Activated CD4-positive, alpha-beta T cell treated with anti-CD3 and anti-CD28 coated beads for 36 hours (primary cell): ENCODE results near the gene TSPAN14. TPM values are rescaled to one million over a fixed set of nuclear protein-coding genes. Genes with fewer than 3 reads are reported as not detected.
A peak's percentile ranks its signal among the peaks of the same experiment; 100 is the strongest.
"Not testable (repeated sequence)": the region's sequence is repeated elsewhere in the genome, so short reads cannot be mapped to it uniquely, and the experiment has no call there.

ENCODE experiments used
- ATAC-seq: fragments of 200-7000 bp; cut with Tn5 transposase; one replicate; pipeline ENCODE4 v1.10.0; 2021; ENCODE audit warnings: mild to moderate bottlenecking, moderate library complexity
- CTCF ChIA-PET: fragments of 350-600 bp; sonication (Branson Sonifier 250); formaldehyde crosslinking; loops from one replicate; lab custom pipeline; 2021; ENCODE audit warnings: antibody characterized with exemption; lab: Charles Lee
- POLR2A ChIA-PET: fragments of 350-600 bp; sonication (Branson Sonifier 250); formaldehyde crosslinking; loops from one replicate; lab custom pipeline; 2021; ENCODE audit warnings: antibody characterized with exemption, inconsistent platforms; lab: Charles Lee
- DNase-seq: peaks from one replicate; pipeline ENCODE4 v3.0.0-alpha.2; 2020
- H3K27ac Mint-ChIP-seq: one replicate; pipeline ENCODE4 v1.8.0; 2021; ENCODE audit warnings: mixed read lengths
- H3K27me3 Mint-ChIP-seq: one replicate; pipeline ENCODE4 v1.8.0; 2021; ENCODE audit warnings: mixed read lengths
- H3K36me3 Mint-ChIP-seq: one replicate; pipeline ENCODE4 v1.8.0; 2021; ENCODE audit warnings: low read depth, mixed read lengths
- H3K4me1 Mint-ChIP-seq: one replicate; pipeline ENCODE4 v1.8.0; 2021; ENCODE audit warnings: mixed read lengths
- H3K4me3 Mint-ChIP-seq: one replicate; pipeline ENCODE4 v1.8.0; 2021; ENCODE audit warnings: mild to moderate bottlenecking, moderate library complexity, mixed read lengths
- H3K9me3 Mint-ChIP-seq: one replicate; pipeline ENCODE4 v1.8.0; 2021; ENCODE audit warnings: low read depth, mixed read lengths
- intact Hi-C, 2 experiments: fragments of 100-400 bp; cut with DNase I in 1 of 2; cut with micrococcal nuclease in 1 of 2; formaldehyde crosslinking; loops; one replicate each; pipeline versions ENCODE4 v1.14.2 to v1.15.1; 2022 to 2024; cut with DNase I, micrococcal nuclease
- total RNA-seq, 2 experiments: library from RNA; stranded (reverse); gene quantifications; one replicate each; pipeline ENCODE4 v1.2.3, GENCODE V29; 2021

The TSPAN14 gene
- total RNA-seq, 2 experiments from 2014 or later: 37.6 to 43.8 TPM

DNA sequence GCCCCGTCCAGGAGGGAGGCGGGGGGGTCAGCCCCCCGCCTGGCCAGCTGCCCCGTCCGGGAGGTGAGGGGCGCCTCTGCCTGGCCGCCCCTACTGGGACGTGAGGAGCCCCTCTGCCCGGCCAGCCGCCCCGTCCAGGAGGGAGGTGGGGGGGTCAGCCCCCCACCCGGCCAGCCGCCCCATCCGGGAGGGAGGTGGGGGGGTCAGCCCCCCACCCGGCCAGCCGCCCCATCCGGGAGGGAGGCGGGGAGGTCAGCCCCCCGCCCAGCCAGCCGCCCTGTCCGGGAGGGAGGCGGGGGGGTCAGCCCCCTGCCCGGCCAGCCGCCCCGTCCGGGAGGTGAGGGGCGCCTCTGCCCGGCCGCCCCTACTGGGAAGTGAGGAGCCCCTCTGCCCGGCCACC, 80.5 kb downstream of the TSPAN14 start:
- ATAC-seq, H3K9me3 Mint-ChIP-seq, CTCF ChIA-PET, POLR2A ChIA-PET, H3K27ac Mint-ChIP-seq, H3K36me3 Mint-ChIP-seq, H3K27me3 Mint-ChIP-seq, H3K4me3 Mint-ChIP-seq, DNase-seq: not testable (repeated sequence)
- peaks cover 32% of the 10 kb centered on the region for H3K4me1 Mint-ChIP-seq
- intact Hi-C loops: loop anchor here in 1 of 2 experiments (5.0 kb wide), 1 partner anchor 128 kb away; no protein-coding TSS in a partner anchor

DNA sequence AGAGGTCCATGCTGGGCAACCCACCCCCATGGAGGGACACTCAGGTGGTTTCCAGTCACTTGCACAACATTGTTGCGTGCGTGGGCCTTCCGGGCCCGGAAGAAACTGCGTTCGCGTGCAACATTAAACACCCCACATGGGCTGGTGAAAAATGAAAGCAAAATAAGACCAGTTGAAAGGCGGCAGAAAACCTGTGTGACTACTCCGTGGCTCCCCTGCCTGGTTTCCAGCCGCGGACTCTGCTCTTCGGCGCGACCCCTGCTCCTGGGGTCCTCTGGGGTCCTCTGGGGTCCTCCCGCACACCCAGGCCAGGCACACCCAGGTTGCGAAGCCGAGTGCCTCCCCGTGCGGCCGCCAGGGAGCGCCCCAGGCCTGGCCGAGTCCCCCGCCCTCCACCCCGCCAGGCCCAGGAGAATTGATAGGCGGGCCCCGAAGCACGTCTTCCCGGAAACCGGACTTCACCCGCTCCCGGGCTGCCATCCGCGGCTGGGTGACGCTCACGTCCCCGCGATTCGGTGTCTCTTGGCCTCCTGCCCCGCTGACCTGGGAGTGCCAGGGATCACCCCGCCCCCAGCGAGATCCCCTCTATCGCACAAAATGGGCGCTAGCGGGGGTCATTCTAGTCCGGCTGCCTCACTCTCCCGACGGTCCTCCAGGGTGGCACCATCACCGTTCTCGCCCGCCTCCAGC, 81.7 kb downstream of the TSPAN14 start:
- Mint-ChIP-seq H3K4me3 (peak overlapping the region; percentile 85), H3K27ac (peak overlapping the region; percentile 98), H3K4me1 (peaks cover 22% of the 10 kb centered on the region), H3K9me3 (no peaks in the 10 kb centered on the region), H3K36me3 (peaks cover 6% of the 10 kb centered on the region), H3K27me3 (no peaks in the 10 kb centered on the region)
- ATAC-seq (peak; percentile 89), DNase-seq (peak; percentile 85)
- intact Hi-C loops: loop anchor here in 1 of 2 experiments (5.0 kb wide), 1 partner anchor 126 kb away; no protein-coding TSS in a partner anchor
- CTCF ChIA-PET: interaction anchor here (0.7 to 1.1 kb wide), 3 partner anchors 65 to 158 kb away, joined by 3 to 6 read pairs (median 3); no protein-coding TSS in a partner anchor
- POLR2A ChIA-PET: no interaction called here

DNA sequence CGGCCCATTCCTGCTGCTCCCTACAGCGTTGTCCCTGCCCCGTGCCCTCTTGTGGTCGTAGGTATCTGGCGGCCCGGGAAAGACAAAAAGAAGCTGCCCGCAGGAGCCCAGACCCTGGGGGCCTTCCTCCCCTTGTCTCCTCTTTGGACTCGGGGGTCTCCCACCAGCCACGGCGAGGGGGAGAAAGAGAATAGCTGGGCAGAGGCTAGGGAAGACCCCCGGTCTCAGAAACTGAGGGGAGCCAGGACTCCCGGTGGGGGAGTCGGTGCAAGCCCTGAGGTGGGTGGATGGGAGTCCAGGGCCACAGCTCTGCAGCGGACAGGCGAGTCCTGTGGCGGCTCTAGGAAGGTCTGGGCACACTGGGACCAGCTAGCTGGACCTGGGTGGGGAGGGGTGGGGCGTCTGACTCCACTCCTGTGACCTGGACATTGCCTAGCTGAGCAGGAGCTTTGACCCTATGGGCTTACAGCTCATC, 82.3 kb downstream of the TSPAN14 start:
- no peak for ATAC-seq
- intact Hi-C loops: loop anchor here in 1 of 2 experiments (5.0 kb wide), 1 partner anchor 126 kb away; no protein-coding TSS in a partner anchor
- Mint-ChIP-seq H3K36me3 (peaks cover 6% of the 10 kb centered on the region), H3K4me3 (peak overlapping the region; percentile 85), H3K27me3 (no peaks in the 10 kb centered on the region), H3K4me1 (peaks cover 22% of the 10 kb centered on the region), H3K9me3 (no peaks in the 10 kb centered on the region), H3K27ac (peak overlapping the region; percentile 90)
- ChIA-PET CTCF (interaction anchor here (0.6 to 2.4 kb wide), 5 partner anchors 31 to 158 kb away, joined by 3 to 6 read pairs (median 3); no protein-coding TSS in a partner anchor), POLR2A (no interaction called here)
- DNase-seq: no peak

DNA sequence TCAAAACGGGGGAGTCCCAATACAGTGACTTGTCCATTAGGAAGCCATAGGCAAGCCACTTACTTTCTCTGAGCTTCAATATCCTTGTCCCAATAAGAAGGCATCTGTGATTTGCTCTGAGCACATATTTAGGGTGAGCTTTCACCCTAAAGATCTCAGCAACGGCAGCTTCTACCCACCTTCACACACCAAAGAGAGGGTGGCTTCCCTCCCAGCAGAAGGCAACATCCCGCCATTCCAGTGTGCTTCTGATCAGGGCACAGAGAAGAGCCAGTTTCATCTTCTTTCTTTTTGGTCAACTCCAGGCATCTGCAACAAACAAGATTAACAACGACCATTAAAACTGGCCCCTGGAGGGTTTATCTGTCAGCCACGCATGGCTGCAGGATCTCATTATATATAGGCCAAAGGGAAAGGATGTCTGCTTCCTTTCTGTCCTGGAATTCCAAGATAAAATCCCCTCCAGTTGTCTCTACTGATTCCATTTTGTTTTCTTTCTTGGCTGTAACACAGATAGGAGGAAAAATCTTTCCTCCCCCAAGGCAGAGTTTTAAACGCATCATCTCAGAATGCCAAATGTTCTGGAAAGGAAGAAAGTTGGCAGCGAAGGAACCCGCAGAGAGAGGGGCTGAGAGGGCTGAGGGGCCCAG, 83.1 kb downstream of the TSPAN14 start:
- Mint-ChIP-seq H3K27me3 (no peaks in the 10 kb centered on the region), H3K27ac (peak overlapping the region; percentile 80), H3K4me1 (peaks cover 15% of the 10 kb centered on the region), H3K36me3 (peaks cover 2% of the 10 kb centered on the region), H3K4me3 (peak overlapping the region; percentile 85), H3K9me3 (no peaks in the 10 kb centered on the region)
- ATAC-seq (no peak), DNase-seq (no peak)
- intact Hi-C loops: loop anchor here in 1 of 2 experiments (5.0 kb wide), 1 partner anchor 125 kb away; no protein-coding TSS in a partner anchor
- ChIA-PET CTCF (interaction anchor here (0.6 to 2.4 kb wide), 3 partner anchors 10 to 67 kb away, joined by 3 to 6 read pairs (median 6); no protein-coding TSS in a partner anchor), POLR2A (no interaction called here)

GRCh38 chr10:80537736-80538480, 83.8 kb downstream of the TSPAN14 start, which contains the start of gene SH2D4B:
TSS of gene SH2D4B (plus strand) at chr10:80537902. CDS start at chr10:80538332, 430 bp downstream.
- DNase-seq (no peak), ATAC-seq (no peak)
- ChIA-PET CTCF (interaction anchor here (2.4 kb wide), 1 partner anchor 32 kb away, joined by 6 read pairs; no protein-coding TSS in a partner anchor), POLR2A (no interaction called here)
- H3K27ac Mint-ChIP-seq: peak within 1 kb of the TSS; percentile 80
- H3K36me3 Mint-ChIP-seq: peaks cover 2% of the 10 kb centered on the region
- H3K9me3 Mint-ChIP-seq: no peaks in the 10 kb centered on the region
- peaks cover 12% of the 10 kb centered on the region for H3K4me1 Mint-ChIP-seq
- peak within 1 kb of the TSS; percentile 85 for H3K4me3 Mint-ChIP-seq
- H3K27me3 Mint-ChIP-seq: no peaks in the 10 kb centered on the region
- intact Hi-C loops: loop anchor here in 1 of 2 experiments (5.0 kb wide), 1 partner anchor 124 kb away; no protein-coding TSS in a partner anchor

DNA sequence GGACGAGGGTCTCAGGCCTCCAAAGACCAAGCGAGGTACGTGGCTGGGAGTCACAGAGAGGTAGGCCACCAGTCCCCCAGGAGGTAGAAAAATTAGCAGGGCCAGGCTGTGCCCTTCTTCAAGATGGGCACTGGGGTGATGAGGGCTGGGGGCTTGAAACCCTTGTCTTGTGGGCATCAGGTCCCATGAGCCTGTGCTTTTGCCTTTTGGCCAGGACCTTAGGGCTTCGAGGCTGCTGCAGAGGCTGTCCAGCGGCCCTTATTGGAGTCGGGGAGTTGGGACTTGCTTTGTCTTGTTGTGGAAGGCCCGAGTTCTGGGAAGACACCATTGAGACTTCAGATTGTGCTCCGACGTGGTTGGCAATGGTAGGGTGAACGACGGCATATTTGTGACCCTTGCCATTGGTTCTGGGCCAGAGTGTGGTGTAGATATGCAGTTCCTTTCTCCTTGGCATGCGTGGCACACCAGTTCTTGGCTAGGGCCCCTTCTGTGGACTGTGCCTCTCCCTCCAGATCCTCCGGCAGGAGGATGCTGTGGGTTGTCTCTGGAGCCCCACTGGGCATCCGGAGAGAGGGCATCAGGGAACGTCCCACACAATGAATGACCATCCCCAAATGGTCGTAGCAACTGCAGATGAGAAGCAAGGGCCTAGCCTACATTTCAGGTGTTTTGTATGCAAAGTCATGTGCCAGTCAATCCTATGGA, 84.5 kb downstream of the TSPAN14 start:
- intact Hi-C loops: loop anchor here in 1 of 2 experiments (5.0 kb wide), 1 partner anchor 124 kb away; no protein-coding TSS in a partner anchor
- POLR2A ChIA-PET: no interaction called here

DNA sequence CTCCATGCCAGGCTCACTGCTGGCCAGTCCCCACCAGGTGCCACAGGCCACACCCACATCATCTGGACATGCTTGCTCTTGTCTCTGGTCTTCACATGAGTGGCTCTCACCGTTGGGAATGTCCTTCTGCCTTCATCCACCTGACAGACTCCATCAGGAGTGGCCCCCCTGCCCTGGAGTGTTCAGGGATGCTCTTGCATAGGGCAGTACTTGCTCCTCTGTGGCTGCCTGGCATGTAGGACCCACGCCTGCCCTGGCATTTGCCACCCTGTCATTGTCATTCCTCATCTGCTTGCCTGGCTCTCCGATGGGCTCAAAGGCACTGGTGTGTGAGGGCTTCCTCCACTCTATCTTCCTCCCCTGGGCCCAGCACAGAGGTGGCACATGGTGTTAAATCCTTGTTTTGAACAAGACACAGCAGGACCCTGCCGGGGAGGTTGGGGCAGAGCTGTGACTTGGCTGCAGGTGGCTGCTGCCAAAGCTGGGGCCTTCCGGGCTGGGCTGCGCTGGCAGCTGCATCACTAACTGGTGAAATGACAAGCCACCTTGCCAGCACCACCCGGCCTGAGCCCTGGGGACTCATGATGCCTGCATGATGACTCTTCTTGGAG, 85.4 kb downstream of the TSPAN14 start:
- intact Hi-C loops: loop anchor here in 1 of 2 experiments (5.0 kb wide), 1 partner anchor 123 kb away; no protein-coding TSS in a partner anchor
- Mint-ChIP-seq H3K27me3 (no peaks in the 10 kb centered on the region), H3K9me3 (no peaks in the 10 kb centered on the region), H3K27ac (no peak overlapping the region), H3K36me3 (peaks cover 2% of the 10 kb centered on the region), H3K4me3 (no peak overlapping the region), H3K4me1 (peaks cover 12% of the 10 kb centered on the region)
- DNase-seq (no peak), ATAC-seq (no peak)
- POLR2A ChIA-PET: interaction anchor here (0.6 kb wide), 1 partner anchor 90 kb away, joined by 3 read pairs; no protein-coding TSS in a partner anchor
- CTCF ChIA-PET: no interaction called here

More for the DNA sequence above, 84.5 kb downstream of the TSPAN14 start:
- H3K27ac Mint-ChIP-seq: no peak overlapping the region
- CTCF ChIA-PET: interaction anchor here (2.4 kb wide), 1 partner anchor 33 kb away, joined by 6 read pairs; no protein-coding TSS in a partner anchor
- DNase-seq: no peak
- no peaks in the 10 kb centered on the region for H3K9me3 Mint-ChIP-seq
- H3K4me1 Mint-ChIP-seq: peaks cover 12% of the 10 kb centered on the region
- H3K36me3 Mint-ChIP-seq: peaks cover 2% of the 10 kb centered on the region
- no peaks in the 10 kb centered on the region for H3K27me3 Mint-ChIP-seq
- no peak for ATAC-seq
- H3K4me3 Mint-ChIP-seq: no peak overlapping the region

GRCh38 chr10:80540136-80540535, 86.0 kb downstream of the TSPAN14 start:
- Mint-ChIP-seq H3K4me1 (peaks cover 12% of the 10 kb centered on the region), H3K4me3 (no peak overlapping the region), H3K27ac (no peak overlapping the region), H3K9me3 (no peaks in the 10 kb centered on the region), H3K27me3 (peaks cover 3% of the 10 kb centered on the region), H3K36me3 (peaks cover 2% of the 10 kb centered on the region)
- intact Hi-C loops: no loop called here
- CTCF ChIA-PET: no interaction called here
- POLR2A ChIA-PET: interaction anchor here (0.6 kb wide), 1 partner anchor 91 kb away, joined by 3 read pairs; no protein-coding TSS in a partner anchor
- DNase-seq (no peak), ATAC-seq (no peak)

DNA sequence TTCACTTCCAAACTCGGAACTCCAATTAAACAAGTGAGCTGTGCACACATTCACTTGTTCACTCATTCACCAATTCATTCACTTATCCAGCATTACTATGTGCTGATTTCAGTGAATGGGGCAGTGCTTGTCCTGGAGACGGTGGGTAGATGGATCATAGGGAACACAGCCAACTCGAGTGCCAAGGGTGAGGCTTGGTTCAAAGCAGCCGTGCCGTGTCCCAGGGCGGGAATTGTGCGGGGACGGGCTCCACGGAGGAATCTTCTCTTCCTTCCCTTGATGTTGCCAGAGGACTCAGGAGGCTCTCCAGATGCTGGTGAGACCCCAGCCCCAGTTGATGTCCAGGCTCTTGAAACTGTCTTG, 86.5 kb downstream of the TSPAN14 start:
- no peak overlapping the region for H3K4me3 Mint-ChIP-seq
- no peak overlapping the region for H3K27ac Mint-ChIP-seq
- intact Hi-C loops: no loop called here
- peaks cover 3% of the 10 kb centered on the region for H3K27me3 Mint-ChIP-seq
- no peaks in the 10 kb centered on the region for H3K36me3 Mint-ChIP-seq
- H3K9me3 Mint-ChIP-seq: no peaks in the 10 kb centered on the region
- POLR2A ChIA-PET: no interaction called here
- peaks cover 10% of the 10 kb centered on the region for H3K4me1 Mint-ChIP-seq
- DNase-seq (no peak), ATAC-seq (no peak)
- CTCF ChIA-PET: no interaction called here
